Astrocyte of the cerebellum (primary cell): ENCODE data around the gene MTA3.
"Not testable (repeated sequence)": the region's sequence is repeated elsewhere in the genome, so short reads cannot be mapped to it uniquely, and the experiment has no call there.

Source experiments
- DNase-seq: peaks from one replicate; pipeline ENCODE4 v3.0.0-alpha.2; 2011; ENCODE audit warnings: low read depth
- H3K4me3 ChIP-seq: 2 replicates; pipeline ENCODE4 v1.5.1; 2011; ENCODE audit warnings: mild to moderate bottlenecking, low read depth, low read length, moderate library complexity
- in situ Hi-C: cut with HindIII; loops from 2 replicates; pipeline ENCODE4 v1.10.0; 2017; ENCODE audit warnings: low sequenced_read_pairs
- TF ChIP-seq, protein P1 (sequence below): IDR thresholded peaks from 2 replicates; pipeline ENCODE4 v1.5.1; 2012; ENCODE audit warnings: low read length, low read depth, moderate library complexity, mild to moderate bottlenecking; ENCODE audit errors: missing control alignments

Gene MTA3

DNA sequence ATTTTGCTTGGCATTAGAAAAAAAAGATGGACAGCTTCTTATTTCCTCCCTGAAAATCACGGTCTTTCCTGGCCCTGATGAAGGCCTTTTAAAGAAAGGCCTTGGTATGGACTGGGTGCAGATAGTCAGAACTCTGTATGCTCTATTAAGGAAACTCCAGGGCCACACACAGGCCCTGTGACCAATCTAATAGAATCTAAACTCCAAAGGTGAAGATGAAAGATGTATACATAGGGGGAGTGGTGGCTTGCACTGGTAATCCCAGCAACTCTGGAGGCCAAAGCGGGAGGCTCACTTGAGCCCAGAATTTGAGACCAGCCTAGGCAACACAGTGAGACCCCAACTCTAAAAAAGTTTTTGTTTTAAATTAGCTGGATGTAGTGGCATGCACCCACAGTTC is 158.2 kb downstream of the MTA3 start:
- in situ Hi-C loops, result no loop called here
- TF ChIP-seq, protein P1, sequence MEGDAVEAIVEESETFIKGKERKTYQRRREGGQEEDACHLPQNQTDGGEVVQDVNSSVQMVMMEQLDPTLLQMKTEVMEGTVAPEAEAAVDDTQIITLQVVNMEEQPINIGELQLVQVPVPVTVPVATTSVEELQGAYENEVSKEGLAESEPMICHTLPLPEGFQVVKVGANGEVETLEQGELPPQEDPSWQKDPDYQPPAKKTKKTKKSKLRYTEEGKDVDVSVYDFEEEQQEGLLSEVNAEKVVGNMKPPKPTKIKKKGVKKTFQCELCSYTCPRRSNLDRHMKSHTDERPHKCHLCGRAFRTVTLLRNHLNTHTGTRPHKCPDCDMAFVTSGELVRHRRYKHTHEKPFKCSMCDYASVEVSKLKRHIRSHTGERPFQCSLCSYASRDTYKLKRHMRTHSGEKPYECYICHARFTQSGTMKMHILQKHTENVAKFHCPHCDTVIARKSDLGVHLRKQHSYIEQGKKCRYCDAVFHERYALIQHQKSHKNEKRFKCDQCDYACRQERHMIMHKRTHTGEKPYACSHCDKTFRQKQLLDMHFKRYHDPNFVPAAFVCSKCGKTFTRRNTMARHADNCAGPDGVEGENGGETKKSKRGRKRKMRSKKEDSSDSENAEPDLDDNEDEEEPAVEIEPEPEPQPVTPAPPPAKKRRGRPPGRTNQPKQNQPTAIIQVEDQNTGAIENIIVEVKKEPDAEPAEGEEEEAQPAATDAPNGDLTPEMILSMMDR, result no peak
- H3K4me3 ChIP-seq, result no peak overlapping the region
- DNase-seq, result no peak

DNA sequence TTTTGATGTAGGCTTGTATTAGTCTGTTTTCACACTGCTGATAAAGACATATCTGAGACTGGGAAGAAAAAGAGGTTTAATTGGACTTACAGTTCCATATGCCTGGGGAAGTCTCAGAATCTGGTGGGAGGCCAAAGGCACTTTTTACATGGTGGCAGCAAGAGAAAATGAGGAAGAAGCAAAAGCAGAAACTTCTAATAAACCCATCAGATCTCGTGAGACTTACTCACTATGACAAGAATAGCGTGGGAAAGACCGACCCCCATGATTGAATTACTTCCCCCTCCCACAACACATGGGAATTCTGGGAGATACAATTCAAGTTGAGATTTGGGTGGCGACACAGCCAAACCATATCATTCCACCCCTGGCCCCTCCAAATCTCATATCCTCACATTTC is 162.9 kb downstream of the MTA3 start:
- DNase-seq, H3K4me3 ChIP-seq, in situ Hi-C loops: not testable (repeated sequence)

DNA sequence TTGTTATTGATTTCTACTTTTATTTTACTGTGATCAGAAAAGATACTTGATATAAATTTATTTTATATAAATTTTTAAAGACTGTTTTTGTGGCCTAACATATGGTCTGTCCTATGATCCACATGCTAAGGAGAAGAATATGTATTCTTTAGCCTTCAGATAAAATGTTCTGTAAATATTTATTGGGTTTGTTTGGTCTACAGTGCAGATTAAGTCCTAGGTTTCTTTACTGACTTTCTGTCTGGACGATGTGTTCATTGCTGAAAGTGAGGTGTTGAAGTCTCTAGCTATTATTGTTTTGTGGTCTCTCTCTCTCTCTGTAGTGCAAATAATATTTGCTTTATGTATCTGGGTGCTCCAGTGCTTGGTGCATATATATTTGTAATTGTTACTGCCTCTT is 165.4 kb downstream of the MTA3 start:
- TF ChIP-seq, protein P1, result no peak
- no peak for DNase-seq
- in situ Hi-C loops, result no loop called here
- H3K4me3 ChIP-seq, result no peak overlapping the region

DNA sequence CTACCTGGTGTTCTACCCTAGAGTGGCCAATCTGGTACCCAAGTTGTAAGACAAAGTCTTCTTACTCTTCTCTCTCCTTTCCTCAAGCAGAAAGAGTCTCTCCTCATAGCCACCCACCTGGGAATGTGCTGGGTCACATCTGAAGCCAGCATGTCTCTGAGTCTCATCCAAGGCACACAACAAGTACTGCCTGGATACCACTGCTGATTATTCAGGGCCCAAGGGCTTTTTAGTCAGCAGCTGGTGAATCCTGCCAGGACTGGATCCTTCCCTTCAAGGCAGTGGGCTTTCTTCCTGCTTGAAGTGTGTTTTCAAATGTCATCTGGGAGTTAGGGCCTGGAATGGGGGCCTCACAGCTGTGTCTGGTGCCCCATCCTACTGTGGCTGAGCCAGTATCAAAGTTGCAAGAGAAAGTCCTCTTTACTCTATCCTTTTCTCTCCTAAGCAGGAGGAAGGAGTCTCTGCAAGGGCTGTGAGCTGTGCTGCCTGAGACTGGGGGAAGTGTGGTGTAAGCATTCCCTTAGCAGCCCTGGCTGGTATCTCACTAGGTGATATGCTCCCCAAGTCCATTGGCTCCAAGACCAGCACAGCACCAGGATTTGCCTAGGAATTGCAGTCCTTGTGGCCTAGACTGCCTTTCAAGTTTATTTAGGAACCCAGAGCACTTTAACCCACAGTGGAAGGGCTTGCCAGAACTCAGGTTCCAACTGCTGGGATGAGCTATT is 168.3 kb downstream of the MTA3 start:
- TF ChIP-seq, protein P1, result no peak
- no peak overlapping the region for H3K4me3 ChIP-seq
- no peak for DNase-seq
- in situ Hi-C loops, result no loop called here

DNA sequence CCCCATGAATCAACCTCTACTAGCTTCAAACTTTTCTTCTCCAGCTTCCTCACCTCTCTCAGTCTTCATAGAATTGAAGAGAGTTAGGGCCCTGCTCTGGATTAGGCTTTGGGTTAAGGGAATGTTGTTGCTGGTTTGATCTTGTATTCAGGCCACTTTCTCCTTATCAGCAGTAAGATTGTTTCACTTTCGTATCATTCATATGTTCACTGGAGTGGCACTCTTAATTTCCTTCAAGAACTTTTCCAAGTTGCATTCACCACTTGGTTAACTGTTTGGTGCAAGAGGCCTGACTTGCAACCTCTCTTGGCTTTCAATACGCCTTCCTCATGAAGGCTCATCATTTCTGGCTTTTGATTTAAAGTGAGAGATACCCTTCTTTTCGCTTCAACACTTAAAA is 172.7 kb downstream of the MTA3 start:
- H3K4me3 ChIP-seq, result no peak overlapping the region
- DNase-seq, result no peak
- TF ChIP-seq, protein P1, result no peak
- in situ Hi-C loops, result no loop called here

DNA sequence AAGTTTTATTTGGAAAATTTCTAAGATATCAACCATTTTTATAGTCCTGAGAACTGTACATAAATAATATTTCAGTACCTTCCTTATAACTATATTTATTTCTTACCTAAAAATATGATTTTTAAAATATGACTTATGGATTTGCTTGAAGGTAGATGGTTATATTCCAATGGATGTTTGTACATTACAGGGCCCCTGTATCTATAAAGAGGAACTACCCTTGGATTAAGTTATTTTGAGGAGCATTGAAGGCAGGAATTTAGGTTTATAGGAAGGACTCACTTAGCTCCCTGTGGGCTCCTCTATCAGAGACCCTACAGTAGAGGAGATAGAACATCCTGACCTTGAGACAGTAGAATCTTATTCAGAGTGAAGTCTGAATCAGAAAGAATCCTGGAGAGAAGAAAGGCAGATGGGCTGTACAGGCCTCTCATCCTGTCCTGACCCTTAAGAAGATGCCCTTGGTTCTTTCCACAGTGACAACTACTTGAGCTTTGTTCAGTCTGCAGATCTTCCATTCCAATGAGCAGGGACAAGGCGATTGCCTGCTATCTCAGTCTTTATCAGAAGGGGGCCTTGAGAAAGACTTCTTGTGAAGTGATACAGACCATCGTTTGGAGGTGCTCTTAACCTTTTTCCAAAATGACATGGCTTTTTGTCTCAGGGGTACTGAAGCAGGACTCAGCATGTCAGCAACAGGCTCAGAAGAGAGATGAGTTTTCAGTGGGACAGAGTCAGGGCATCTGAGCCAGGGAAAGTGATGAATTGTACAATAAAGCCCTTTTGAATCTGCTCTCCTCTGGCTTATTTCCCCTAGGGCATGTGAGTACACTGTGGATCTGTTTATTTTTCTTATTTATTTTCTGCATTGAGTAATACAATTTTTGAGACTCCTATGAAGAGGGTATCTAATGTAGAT is 174.6 kb downstream of the MTA3 start:
- in situ Hi-C loops, result no loop called here
- TF ChIP-seq, protein P1, result no peak
- DNase-seq, result no peak
- H3K4me3 ChIP-seq, result no peak overlapping the region

DNA sequence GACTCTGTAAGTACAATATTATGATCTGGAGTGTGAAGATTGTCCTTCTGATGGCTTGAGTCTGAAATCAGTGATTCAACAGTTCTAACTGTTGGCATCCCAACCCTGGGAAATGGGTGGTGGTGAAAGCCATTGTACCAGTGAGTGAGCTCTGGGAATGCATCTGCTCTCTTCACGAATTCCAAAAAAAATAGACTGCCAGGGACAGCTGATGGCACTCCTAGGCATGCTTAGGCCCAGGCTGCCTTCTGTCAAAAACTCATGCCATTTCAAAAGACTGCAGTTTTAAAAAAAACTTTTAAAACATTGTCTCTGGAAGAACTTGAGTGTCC is 175.2 kb downstream of the MTA3 start:
- DNase-seq, result no peak
- in situ Hi-C loops, result no loop called here
- TF ChIP-seq, protein P1, result no peak
- no peak overlapping the region for H3K4me3 ChIP-seq
